AG10803 (cell line): ENCODE results near the gene RBBP8NL.

ENCODE experiments used
- DNase-seq: peaks from one replicate; pipeline ENCODE4 v3.0.0; 2010; ENCODE audit warnings: low read depth
- H3K4me3 ChIP-seq: 2 replicates; pipeline ENCODE4 v1.5.1; 2011; ENCODE audit warnings: mild to moderate bottlenecking, low read length, control low read depth
- TF ChIP-seq, protein P1 (sequence below): conservative IDR thresholded peaks from 2 replicates; pipeline ENCODE4 v1.5.1; 2011; ENCODE audit warnings: mild to moderate bottlenecking, low read length, control low read depth, inconsistent platforms

RBBP8NL gene

DNA sequence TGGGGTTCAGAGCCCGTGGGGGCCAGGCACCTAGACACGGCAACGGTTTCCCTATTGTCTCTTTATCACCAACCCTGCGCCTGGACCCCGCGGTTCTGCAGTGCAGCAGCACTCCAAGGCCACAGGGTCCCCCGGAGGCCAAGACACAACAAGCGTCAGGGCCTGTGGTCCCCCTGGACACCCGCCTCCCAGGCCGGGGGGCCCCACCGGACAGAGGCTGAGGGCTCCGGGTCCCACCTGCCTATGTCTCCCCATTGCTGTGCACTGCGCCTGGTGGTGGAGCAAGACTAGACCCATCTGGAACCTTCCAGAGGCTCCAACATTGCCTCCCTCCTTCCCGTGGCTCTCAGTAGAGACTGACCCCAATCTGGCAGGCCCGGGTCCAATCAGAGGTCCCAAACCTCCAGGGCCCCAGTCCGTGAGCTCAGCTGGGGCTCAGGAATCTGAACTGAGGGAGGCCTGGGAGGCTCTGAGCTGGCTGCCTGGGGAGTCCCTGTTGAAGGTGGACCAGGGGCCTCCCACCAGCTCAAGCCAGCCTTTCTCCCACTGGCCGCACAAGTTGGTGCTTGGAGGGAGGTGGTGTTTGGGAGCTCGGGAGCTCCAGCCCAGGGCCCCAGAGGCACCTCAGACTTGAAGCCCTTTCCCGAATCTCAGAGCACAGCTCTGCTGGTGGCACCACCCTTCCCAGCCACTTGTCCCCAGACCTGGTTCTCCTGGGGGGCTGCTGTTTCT, 39.6 kb upstream of the RBBP8NL start:
- no peak overlapping the region for H3K4me3 ChIP-seq
- DNase-seq, result no peak
- TF ChIP-seq, protein P1, sequence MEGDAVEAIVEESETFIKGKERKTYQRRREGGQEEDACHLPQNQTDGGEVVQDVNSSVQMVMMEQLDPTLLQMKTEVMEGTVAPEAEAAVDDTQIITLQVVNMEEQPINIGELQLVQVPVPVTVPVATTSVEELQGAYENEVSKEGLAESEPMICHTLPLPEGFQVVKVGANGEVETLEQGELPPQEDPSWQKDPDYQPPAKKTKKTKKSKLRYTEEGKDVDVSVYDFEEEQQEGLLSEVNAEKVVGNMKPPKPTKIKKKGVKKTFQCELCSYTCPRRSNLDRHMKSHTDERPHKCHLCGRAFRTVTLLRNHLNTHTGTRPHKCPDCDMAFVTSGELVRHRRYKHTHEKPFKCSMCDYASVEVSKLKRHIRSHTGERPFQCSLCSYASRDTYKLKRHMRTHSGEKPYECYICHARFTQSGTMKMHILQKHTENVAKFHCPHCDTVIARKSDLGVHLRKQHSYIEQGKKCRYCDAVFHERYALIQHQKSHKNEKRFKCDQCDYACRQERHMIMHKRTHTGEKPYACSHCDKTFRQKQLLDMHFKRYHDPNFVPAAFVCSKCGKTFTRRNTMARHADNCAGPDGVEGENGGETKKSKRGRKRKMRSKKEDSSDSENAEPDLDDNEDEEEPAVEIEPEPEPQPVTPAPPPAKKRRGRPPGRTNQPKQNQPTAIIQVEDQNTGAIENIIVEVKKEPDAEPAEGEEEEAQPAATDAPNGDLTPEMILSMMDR, result no peak

DNA sequence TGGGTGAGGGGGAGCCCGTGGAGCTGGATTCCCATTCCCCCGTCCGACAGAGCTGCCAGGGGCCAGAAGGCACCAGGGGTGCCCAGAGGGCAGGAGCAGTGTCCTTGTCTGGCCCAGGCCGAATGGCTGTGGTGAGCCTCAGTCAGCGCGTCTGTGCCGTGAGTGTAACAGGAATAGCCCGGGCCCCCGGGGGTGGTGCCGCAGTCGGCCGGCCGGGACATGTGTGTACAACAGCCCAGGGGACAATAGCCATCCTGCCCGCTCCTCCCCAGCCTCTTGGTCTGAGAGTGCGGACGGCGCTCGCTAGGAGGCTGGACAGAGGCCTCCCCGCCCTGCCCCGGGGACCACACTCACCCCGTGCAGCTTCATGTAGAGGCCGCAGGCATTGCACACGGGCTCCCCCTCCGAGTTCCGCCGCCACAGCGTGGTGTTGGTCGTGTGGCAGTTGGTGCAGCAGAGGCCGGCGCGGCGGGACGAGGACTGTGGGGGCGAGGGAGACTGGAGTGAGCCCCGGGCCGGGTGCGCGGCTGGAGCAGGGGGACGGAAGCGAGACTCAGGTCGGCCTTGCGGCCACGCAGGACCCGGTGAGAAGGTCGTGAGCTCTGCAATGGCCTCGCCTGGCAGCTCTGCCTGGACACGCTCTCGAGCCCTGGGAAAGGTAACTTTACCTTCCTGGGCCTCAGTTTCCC, 38.9 kb upstream of the RBBP8NL start:
- H3K4me3 ChIP-seq, result no peak overlapping the region
- no peak for DNase-seq
- TF ChIP-seq, protein P1, result no peak

DNA sequence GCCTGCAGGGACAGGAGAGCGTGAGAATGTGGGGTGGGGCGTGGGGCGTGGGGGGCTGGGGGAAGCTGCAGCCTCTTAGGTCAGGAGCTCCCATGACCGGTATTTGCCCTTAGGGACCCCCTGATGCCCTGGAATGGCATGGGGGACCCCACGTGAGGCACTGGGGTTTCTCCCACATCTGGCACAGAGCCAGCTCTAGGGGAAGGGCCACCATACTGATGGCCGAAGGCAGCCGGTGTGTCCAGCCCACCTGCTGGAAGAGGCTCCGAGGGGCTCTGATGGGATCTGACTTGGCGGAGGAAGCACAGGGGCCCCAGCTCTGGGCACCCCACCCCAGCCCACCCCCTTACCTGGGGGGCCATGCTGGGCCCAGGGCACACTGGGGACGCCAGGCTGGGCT, 37.7 kb upstream of the RBBP8NL start:
- TF ChIP-seq, protein P1, result no peak
- H3K4me3 ChIP-seq, result no peak overlapping the region
- no peak for DNase-seq

DNA sequence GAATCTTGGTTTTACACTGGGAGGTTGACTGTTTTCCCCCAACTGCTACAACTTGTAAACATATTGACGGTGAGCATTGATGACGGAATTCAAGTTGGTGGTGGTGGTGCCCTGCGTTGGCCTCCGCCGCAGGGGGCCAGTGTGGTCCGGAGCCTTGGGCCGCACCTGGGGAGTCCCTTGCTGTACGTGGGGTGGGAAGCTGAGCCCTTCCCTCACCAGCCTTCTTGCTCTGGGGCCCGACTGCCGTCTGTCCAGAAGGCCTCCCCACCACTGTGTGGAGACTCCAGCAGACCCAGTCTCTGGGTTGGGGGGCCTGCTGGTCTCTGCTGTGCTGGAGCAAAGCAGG, 37.1 kb upstream of the RBBP8NL start:
- TF ChIP-seq, protein P1, result no peak
- no peak overlapping the region for H3K4me3 ChIP-seq
- DNase-seq, result no peak

DNA sequence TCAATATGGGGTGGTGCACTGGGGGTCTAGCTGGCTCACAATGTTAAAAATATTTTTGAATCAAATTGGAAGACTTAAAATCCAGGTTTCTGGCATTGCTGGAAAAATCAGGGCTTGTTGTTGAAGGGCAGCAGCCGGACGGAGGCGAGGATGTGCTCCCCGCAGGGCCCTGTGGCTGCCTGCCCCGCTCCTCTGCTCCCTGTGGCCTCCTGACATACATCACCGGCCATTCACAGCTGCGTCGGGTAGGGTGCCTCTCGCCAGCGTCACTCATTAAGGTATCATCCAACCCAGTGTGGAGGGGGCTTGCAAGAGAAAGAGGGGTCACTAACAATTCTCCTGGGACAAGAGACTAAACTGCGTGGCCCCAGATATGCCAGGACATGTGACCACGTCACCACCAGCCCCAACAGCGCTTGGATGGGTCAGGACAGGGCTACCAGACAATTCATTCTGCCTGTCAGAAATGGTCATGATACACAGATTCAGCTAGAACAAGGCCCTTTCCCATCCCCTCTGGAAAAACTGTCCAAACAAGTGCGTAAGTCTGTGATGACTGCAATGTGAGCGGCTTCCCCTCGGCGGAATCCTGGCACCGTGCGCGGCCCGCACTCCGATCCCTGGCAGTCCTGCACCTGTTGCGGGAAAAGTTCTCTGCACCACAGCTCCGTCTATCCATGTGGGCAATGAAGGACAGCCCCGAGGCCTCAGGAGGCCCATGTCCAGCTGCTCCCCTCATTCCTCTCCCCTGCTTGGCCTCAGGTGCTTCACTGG, 36.5 kb upstream of the RBBP8NL start:
- no peak for DNase-seq
- TF ChIP-seq, protein P1, result no peak
- no peak overlapping the region for H3K4me3 ChIP-seq

DNA sequence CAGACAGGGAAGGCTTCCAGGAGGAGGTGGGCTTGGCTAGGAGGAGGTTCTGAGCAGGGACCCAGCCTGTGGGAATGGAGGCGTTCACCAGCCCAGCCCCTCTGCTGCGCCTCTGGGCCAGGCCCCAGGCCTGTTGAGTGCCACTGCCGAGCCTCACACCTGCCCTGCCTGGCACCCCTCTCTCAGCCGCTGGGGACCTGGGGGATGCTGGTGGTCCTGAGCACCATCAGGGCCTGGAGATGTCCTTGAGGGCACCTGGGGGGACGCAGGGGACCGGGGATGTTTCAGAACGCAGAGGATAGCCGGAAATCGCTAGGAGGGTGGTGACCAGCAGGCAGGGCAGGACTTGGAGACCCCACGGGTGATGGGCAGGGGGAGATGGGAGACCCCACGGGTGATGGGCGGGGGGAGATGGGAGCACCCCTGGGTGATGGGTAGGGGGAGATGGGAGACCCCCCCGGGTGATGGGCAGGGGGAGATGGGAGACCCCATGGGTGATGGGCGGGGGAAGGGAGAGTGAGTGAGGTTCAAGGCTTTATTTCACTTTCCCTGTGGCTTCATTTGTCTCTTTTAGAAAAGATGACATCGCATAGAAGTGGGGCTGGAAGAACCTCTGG, 35.7 kb upstream of the RBBP8NL start:
- no peak for DNase-seq
- TF ChIP-seq, protein P1, result no peak
- no peak overlapping the region for H3K4me3 ChIP-seq
